ENCODE measurements around the gene RARRES1. TPM values are rescaled to one million over a fixed set of nuclear protein-coding genes. Genes with fewer than 3 reads are reported as not detected.

Gene RARRES1
- total RNA-seq, 1 donor from 2014 or later: 41.5 TPM

DNA sequence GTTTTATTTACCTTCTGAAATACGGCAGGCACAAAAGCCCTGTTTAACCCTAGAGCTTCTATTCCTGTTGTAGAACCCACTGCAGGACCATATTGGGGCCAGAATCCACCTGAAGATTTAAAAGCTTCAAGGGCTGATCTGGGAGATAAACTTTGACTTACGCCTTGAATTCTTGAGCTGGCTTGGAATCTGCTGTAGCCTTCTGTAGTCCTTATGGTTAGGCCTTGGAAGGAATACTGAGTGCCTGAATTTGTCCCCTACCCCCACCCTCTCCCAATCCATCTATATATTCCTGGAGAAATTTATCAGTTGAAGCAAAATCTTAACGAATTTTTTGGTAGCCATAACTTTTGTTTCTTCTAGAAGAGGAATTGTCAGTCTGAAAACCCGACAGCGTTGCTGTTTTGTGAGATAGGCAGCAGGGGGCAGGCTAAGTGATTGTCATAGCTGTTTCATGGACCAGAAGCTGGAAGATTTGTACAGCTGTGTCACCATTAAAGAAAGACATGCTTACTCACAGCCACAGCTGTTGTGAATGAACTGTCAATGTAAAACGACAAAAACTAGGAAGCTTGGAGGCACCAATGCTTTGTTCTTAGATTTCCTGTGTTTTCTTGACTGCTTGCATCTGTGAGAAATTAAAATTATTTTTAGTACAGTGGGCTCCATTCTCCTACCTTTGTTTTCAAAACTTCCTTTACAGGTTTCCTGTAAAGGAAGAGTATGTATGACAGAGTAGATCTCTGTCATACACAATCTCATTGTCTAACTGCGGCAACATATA lies 72.6 kb downstream of the RARRES1 start:
- Histone ChIP-seq H3K4me1 (no peaks in the 10 kb centered on the region), H3K4me3 (no peak overlapping the region), H3K9me3 (no peaks in the 10 kb centered on the region), H3K27ac (peak overlapping the region; percentile 58), H3K36me3 (peaks cover 92% of the 10 kb centered on the region), H3K27me3 (no peaks in the 10 kb centered on the region)
- ATAC-seq (peak; percentile 88), DNase-seq (no peak)
- TF ChIP-seq, protein P1, sequence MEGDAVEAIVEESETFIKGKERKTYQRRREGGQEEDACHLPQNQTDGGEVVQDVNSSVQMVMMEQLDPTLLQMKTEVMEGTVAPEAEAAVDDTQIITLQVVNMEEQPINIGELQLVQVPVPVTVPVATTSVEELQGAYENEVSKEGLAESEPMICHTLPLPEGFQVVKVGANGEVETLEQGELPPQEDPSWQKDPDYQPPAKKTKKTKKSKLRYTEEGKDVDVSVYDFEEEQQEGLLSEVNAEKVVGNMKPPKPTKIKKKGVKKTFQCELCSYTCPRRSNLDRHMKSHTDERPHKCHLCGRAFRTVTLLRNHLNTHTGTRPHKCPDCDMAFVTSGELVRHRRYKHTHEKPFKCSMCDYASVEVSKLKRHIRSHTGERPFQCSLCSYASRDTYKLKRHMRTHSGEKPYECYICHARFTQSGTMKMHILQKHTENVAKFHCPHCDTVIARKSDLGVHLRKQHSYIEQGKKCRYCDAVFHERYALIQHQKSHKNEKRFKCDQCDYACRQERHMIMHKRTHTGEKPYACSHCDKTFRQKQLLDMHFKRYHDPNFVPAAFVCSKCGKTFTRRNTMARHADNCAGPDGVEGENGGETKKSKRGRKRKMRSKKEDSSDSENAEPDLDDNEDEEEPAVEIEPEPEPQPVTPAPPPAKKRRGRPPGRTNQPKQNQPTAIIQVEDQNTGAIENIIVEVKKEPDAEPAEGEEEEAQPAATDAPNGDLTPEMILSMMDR (IDR thresholded peaks at IDR 0.05): peak; percentile 67
- intact Hi-C loops (cut with DNase I): no loop called here

- no peaks in the 10 kb centered on the region for H3K4me1 ChIP-seq
- intact Hi-C loops (cut with DNase I): no loop called here
- ATAC-seq: no peak
- DNase-seq: no peak
- peaks cover 92% of the 10 kb centered on the region for H3K36me3 ChIP-seq
- no peaks in the 10 kb centered on the region for H3K27me3 ChIP-seq
- no peak overlapping the region for H3K4me3 ChIP-seq
- no peak overlapping the region for H3K27ac ChIP-seq
- H3K9me3 ChIP-seq: no peaks in the 10 kb centered on the region
- TF ChIP-seq, protein P1 (IDR thresholded peaks at IDR 0.05): no peak
Observed at GRCh38 chr3:158658889-158659288, 73.4 kb downstream of the RARRES1 start.

GRCh38 chr3:158652463-158652862 lies 79.8 kb downstream of the RARRES1 start:
- intact Hi-C loops (cut with DNase I): no loop called here
- no peak for DNase-seq
- Histone ChIP-seq H3K9me3 (no peaks in the 10 kb centered on the region), H3K27me3 (no peaks in the 10 kb centered on the region), H3K27ac (no peak overlapping the region), H3K4me3 (no peak overlapping the region), H3K4me1 (no peaks in the 10 kb centered on the region), H3K36me3 (peaks cover 94% of the 10 kb centered on the region)
- TF ChIP-seq, protein P1 (IDR thresholded peaks at IDR 0.05): no peak
- no peak for ATAC-seq

GRCh38 chr3:158651192-158651591 lies 81.1 kb downstream of the RARRES1 start:
- Histone ChIP-seq H3K27ac (no peak overlapping the region), H3K9me3 (no peaks in the 10 kb centered on the region), H3K4me3 (no peak overlapping the region), H3K36me3 (peaks cover 89% of the 10 kb centered on the region), H3K4me1 (peaks cover 6% of the 10 kb centered on the region), H3K27me3 (no peaks in the 10 kb centered on the region)
- intact Hi-C loops (cut with DNase I): no loop called here
- TF ChIP-seq, protein P1 (IDR thresholded peaks at IDR 0.05): no peak
- ATAC-seq: no peak
- DNase-seq: no peak

DNA sequence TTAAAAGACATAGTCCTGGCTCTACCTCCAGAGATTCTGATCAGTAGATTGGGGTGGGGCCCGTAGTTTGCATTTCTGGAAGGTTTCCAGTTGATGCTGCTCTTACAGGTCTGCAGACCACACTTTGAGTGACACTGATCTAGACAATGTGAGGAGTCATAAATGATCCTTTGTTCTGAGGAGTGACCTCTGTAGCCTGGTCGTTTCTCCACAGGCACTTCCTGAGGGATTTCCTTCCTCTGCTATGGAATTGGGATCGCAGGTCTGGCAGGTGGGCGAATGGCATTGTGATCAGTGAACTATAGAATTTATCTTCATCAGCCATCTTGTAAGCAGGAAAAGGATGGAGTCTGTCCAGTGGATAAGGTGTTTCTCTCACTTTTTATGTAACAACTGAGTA lies 82.5 kb downstream of the RARRES1 start:
- Histone ChIP-seq H3K9me3 (no peaks in the 10 kb centered on the region), H3K36me3 (peaks cover 75% of the 10 kb centered on the region), H3K4me1 (peaks cover 19% of the 10 kb centered on the region), H3K27ac (no peak overlapping the region), H3K4me3 (no peak overlapping the region), H3K27me3 (no peaks in the 10 kb centered on the region)
- no peak for DNase-seq
- TF ChIP-seq, protein P1 (IDR thresholded peaks at IDR 0.05): no peak
- intact Hi-C loops (cut with DNase I): no loop called here
- no peak for ATAC-seq

Other genes starting within 250 kb of the RARRES1 start
- gene MLF1, start 161.3 kb downstream of the RARRES1 start, total RNA-seq: 7.1 TPM
- gene GFM1, start 87.9 kb downstream of the RARRES1 start, total RNA-seq: 47.1 TPM
- 20.9 TPM for gene LXN, start 59.8 kb downstream of the RARRES1 start, total RNA-seq
- gene MFSD1, start 69.6 kb upstream of the RARRES1 start, total RNA-seq: 84.5 TPM

Data from upper lobe of right lung (tissue), 1 donor.